GM12878 (cell line): ENCODE measurements around the gene SYK. TPM values are rescaled to one million over a fixed set of nuclear protein-coding genes. Genes with fewer than 3 reads are reported as not detected.

Experiments
- ATAC-seq: fragments of 200-7000 bp; cut with Tn5 transposase; 3 replicates; pipeline ENCODE4 v1.9.1; 2020; ENCODE audit warnings: mild to moderate bottlenecking, moderate library complexity
- BruUV-seq: library from RNA; stranded (reverse); fragments of 400-500 nt; replicated peaks from 2 replicates; lab custom pipeline; 2021; lab: Mats Ljungman, UMichigan
- CTCF ChIA-PET: fragments of 300-600 bp; sonication (Branson Sonifier 250); formaldehyde crosslinking; extraction: SDS; loops from one replicate; lab custom pipeline; 2021; ENCODE audit warnings: inconsistent platforms; lab: Yijun Ruan, JAX
- POLR2A ChIA-PET: fragments of 350-600 bp; formaldehyde crosslinking; extraction: SDS; loops from one replicate; lab custom pipeline; 2021; ENCODE audit warnings: inconsistent platforms; lab: Charles Lee
- RAD21 ChIA-PET: fragments of 300-600 bp; sonication (Branson Sonifier 250); formaldehyde crosslinking; loops from one replicate; lab custom pipeline; 2023; ENCODE audit warnings: antibody characterized with exemption; ENCODE audit not compliant: unreplicated experiment; lab: Charles Lee
- SMC1A ChIA-PET: fragments of 300-600 bp; sonication (Branson Sonifier 250); formaldehyde crosslinking; loops from one replicate; lab custom pipeline; 2023; ENCODE audit not compliant: unreplicated experiment, uncharacterized antibody; lab: Charles Lee
- DNase-seq: peaks from one replicate; pipeline ENCODE4 v3.0.0-alpha.2; 2011; ENCODE audit warnings: low read depth, low spot score
- FAIRE-seq: peaks from 3 replicates; lab custom pipeline; 2011; peaks lifted over from hg19 to GRCh38; lab: Jason Lieb, UNC
- H2AFZ ChIP-seq: 2 replicates; pipeline ENCODE4 v1.6.0; 2011; ENCODE audit warnings: low read depth, low read length, control low read depth; ENCODE audit not compliant: control insufficient read depth
- H3K27ac ChIP-seq: 2 replicates; pipeline ENCODE4 v1.5.1; 2011; ENCODE audit warnings: control low read depth; ENCODE audit not compliant: control insufficient read depth, insufficient read depth
- H3K27me3 ChIP-seq, 2 experiments: replicated peaks in 1 of 2; 2 replicates each; pipeline versions ENCODE4 v1.6.0 to v1.6.1; 2011; ENCODE audit warnings: low read length in 1 of 2; ENCODE audit not compliant: control insufficient read depth in 2 of 2, insufficient read depth in 2 of 2
- H3K36me3 ChIP-seq, 2 experiments: 2 replicates each; pipeline ENCODE4 v1.5.1; 2011; ENCODE audit warnings: low read length in 1 of 2; ENCODE audit not compliant: control insufficient read depth in 2 of 2, insufficient read depth in 2 of 2
- H3K4me1 ChIP-seq: 2 replicates; pipeline ENCODE4 v1.6.1; 2011; ENCODE audit warnings: mild to moderate bottlenecking, low read length, moderate library complexity, mixed read lengths; ENCODE audit not compliant: control insufficient read depth, insufficient read depth
- H3K4me2 ChIP-seq: 2 replicates; pipeline ENCODE4 v1.6.0; 2011; ENCODE audit warnings: control low read depth; ENCODE audit not compliant: control insufficient read depth, insufficient read depth
- H3K4me3 ChIP-seq: fragments of 200-600 bp; sonication (generic); 2 replicates; pipeline ENCODE4 v1.5.1; 2016
- H3K79me2 ChIP-seq: 2 replicates; pipeline ENCODE4 v1.6.0; 2011; ENCODE audit warnings: low read length; ENCODE audit not compliant: control insufficient read depth, insufficient read depth
- H3K9ac ChIP-seq: 2 replicates; pipeline ENCODE4 v1.8.0; 2011; ENCODE audit warnings: low read length, control low read depth, mixed read lengths; ENCODE audit not compliant: control insufficient read depth, insufficient read depth
- H3K9me3 ChIP-seq: replicated peaks from 3 replicates; pipeline ENCODE4 v1.5.1; 2011; ENCODE audit warnings: mild to moderate bottlenecking, low read length; ENCODE audit not compliant: control insufficient read depth, insufficient read depth
- H4K20me1 ChIP-seq: 2 replicates; pipeline ENCODE4 v1.6.0; 2011; ENCODE audit not compliant: control insufficient read depth, insufficient read depth
- BCL11A ChIP-seq: IDR thresholded peaks from 2 replicates; pipeline ENCODE4 v1.6.1; 2011; ENCODE audit warnings: low read depth, low read length
- CREM ChIP-seq: IDR thresholded peaks from 2 replicates; pipeline ENCODE4 v1.6.1; 2014; ENCODE audit warnings: antibody characterized with exemption, low read depth
- E2F4 ChIP-seq: IDR thresholded peaks from 2 replicates; pipeline ENCODE4 v1.6.1; 2012; ENCODE audit warnings: low read depth, low read length, improper control_type of control experiment
- EZH2 ChIP-seq: IDR thresholded peaks from 2 replicates; pipeline ENCODE4 v1.6.1; 2012; ENCODE audit warnings: low read depth, mild to moderate bottlenecking, control low read depth, inconsistent platforms, low read length, borderline replicate concordance; ENCODE audit not compliant: control insufficient read depth
- GATAD2B ChIP-seq: fragments of 450-650 bp; conservative IDR thresholded peaks from 2 replicates; pipeline ENCODE4 v1.6.1; 2017; ENCODE audit warnings: low read depth, mild to moderate bottlenecking, moderate library complexity
- JUND ChIP-seq: IDR thresholded peaks from 2 replicates; pipeline ENCODE4 v1.6.1; 2012; ENCODE audit warnings: low read depth, mild to moderate bottlenecking, low read length, improper control_type of control experiment, moderate library complexity
- MEF2A ChIP-seq: IDR thresholded peaks from 2 replicates; pipeline ENCODE4 v1.6.1; 2011; ENCODE audit warnings: low read depth, mild to moderate bottlenecking, low read length, moderate library complexity; ENCODE audit not compliant: insufficient read depth
- MEF2B ChIP-seq: fragments of 450-650 bp; IDR thresholded peaks from 2 replicates; pipeline ENCODE4 v1.6.1; 2018; ENCODE audit warnings: mild to moderate bottlenecking, moderate library complexity; ENCODE audit not compliant: partially characterized antibody, poor library complexity, severe bottlenecking
- SIX5 ChIP-seq: IDR thresholded peaks from 2 replicates; pipeline ENCODE4 v1.6.1; 2011; ENCODE audit warnings: mild to moderate bottlenecking, low read depth, low read length, moderate library complexity; ENCODE audit not compliant: severe bottlenecking
- ZNF24 ChIP-seq: fragments of 450-650 bp; IDR thresholded peaks from 2 replicates; pipeline ENCODE4 v1.6.1; 2017; ENCODE audit warnings: antibody characterized with exemption, mild to moderate bottlenecking
- ZZZ3 ChIP-seq: IDR thresholded peaks from 2 replicates; pipeline ENCODE4 v1.6.1; 2011; ENCODE audit warnings: low read depth; ENCODE audit not compliant: control insufficient read depth, insufficient read length
- WGBS: methylation state at CpG from one replicate; pipeline ENCODE4 v1.1.6; 2016; ENCODE audit warnings: low lambda C conversion rate; ENCODE audit not compliant: insufficient replicate concordance, insufficient coverage; ENCODE audit errors: missing lambda C conversion rate; 5-methylcytosine and 5-hydroxymethylcytosine counted together
- in situ Hi-C: fragments of 300-500 bp; cut with MboI; formaldehyde crosslinking; loops from 9 replicates; pipeline ENCODE4 v1.14.3; 2018; ENCODE audit warnings: mixed read lengths
- intact Hi-C: fragments of 100-400 bp; cut with micrococcal nuclease; formaldehyde crosslinking; loops from one replicate; pipeline ENCODE4 v1.14.2; 2022; ENCODE audit not compliant: unreplicated experiment
- polyA plus RNA-seq, 11 experiments: library from polyadenylated mRNA; depleted of rRNA in 4 of 11; unstranded in 6 of 11; stranded (reverse) in 5 of 11; fragments of >200 nt; fragmentation: Nextera tagmentation in 4 of 11; fragmentation: Illumina TruSeq in 1 of 11; extraction: Ambion mirVana in 4 of 11; extraction: Trizol in 1 of 11; gene quantifications; 1 replicate in 1 of 11; 2 replicates in 10 of 11; pipeline versions ENCODE4 v1.2.1 to v1.2.3, GENCODE V29; 2011 to 2016; ENCODE audit warnings: inconsistent platforms in 2 of 11, missing spikeins in 2 of 11, low read depth in 1 of 11
- total RNA-seq, 4 experiments: library from RNA; depleted of rRNA in 3 of 4; stranded (reverse); fragments of >200 nt in 3 of 4; fragmentation: Illumina TruSeq in 1 of 4; extraction: Trizol in 1 of 4; gene quantifications; 2 replicates each; pipeline versions ENCODE4 v1.2.1 to v1.2.3, GENCODE V29; 2013 to 2021
- TF ChIP-seq, protein P1 (sequence below): fragments of 450-650 bp; IDR thresholded peaks from 2 replicates; pipeline ENCODE4 v1.6.1; 2016; ENCODE audit warnings: mild to moderate bottlenecking, moderate library complexity, borderline replicate concordance

Gene SYK
- total and polyA plus RNA-seq, 10 of the 15 experiments (the other 5 are each of a cell fraction or from before 2014, with no cell fraction given), result 6.5 to 135 (median 68.8) TPM

GRCh38 chr9:90847971-90848370, 46.4 kb downstream of the SYK start:
- Histone ChIP-seq H3K27ac (no peak overlapping the region), H3K4me1 (peaks cover 2% of the 10 kb centered on the region; the same call in 1 of the 2 replicates), H2AFZ (no peak overlapping the region), H3K27me3 (no peaks in the 10 kb centered on the region), H3K9me3 (no peaks in the 10 kb centered on the region), H3K9ac (no peak overlapping the region), H3K4me2 (no peak overlapping the region), H3K4me3 (no peak overlapping the region), H4K20me1 (no peaks in the 10 kb centered on the region), H3K79me2 (no peaks in the 10 kb centered on the region), H3K36me3 (peaks cover 17 to 38% of the 10 kb centered on the region in 2 experiments; a peak in 3 of 4 replicates)
- ChIA-PET SMC1A (interaction anchor here (1.3 kb wide), 1 partner anchor 9 kb away, joined by 3 read pairs; no protein-coding TSS in a partner anchor), RAD21 (no interaction called here), POLR2A (no interaction called here), CTCF (no interaction called here)
- WGBS, result 75% methylated on average over 5 of the region's 5 CpGs
- no peak for TF ChIP-seq EZH2
- TF ChIP-seq BCL11A, result no peak
- no peak for TF ChIP-seq CREM
- TF ChIP-seq E2F4, result no peak
- TF ChIP-seq GATAD2B, result no peak
- TF ChIP-seq ZZZ3, result no peak
- TF ChIP-seq MEF2B, result no peak
- TF ChIP-seq JUND, result no peak
- no peak for TF ChIP-seq ZNF24
- no peak for TF ChIP-seq MEF2A
- no peak for TF ChIP-seq SIX5
- TF ChIP-seq, protein P1, sequence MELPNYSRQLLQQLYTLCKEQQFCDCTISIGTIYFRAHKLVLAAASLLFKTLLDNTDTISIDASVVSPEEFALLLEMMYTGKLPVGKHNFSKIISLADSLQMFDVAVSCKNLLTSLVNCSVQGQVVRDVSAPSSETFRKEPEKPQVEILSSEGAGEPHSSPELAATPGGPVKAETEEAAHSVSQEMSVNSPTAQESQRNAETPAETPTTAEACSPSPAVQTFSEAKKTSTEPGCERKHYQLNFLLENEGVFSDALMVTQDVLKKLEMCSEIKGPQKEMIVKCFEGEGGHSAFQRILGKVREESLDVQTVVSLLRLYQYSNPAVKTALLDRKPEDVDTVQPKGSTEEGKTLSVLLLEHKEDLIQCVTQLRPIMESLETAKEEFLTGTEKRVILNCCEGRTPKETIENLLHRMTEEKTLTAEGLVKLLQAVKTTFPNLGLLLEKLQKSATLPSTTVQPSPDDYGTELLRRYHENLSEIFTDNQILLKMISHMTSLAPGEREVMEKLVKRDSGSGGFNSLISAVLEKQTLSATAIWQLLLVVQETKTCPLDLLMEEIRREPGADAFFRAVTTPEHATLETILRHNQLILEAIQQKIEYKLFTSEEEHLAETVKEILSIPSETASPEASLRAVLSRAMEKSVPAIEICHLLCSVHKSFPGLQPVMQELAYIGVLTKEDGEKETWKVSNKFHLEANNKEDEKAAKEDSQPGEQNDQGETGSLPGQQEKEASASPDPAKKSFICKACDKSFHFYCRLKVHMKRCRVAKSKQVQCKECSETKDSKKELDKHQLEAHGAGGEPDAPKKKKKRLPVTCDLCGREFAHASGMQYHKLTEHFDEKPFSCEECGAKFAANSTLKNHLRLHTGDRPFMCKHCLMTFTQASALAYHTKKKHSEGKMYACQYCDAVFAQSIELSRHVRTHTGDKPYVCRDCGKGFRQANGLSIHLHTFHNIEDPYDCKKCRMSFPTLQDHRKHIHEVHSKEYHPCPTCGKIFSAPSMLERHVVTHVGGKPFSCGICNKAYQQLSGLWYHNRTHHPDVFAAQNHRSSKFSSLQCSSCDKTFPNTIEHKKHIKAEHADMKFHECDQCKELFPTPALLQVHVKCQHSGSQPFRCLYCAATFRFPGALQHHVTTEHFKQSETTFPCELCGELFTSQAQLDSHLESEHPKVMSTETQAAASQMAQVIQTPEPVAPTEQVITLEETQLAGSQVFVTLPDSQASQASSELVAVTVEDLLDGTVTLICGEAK, result no peak
- intact Hi-C loops (no loop called here), in situ Hi-C loops (no loop called here)
- ATAC-seq (no peak), DNase-seq (no peak), FAIRE-seq (no peak)
- no TSS peak for BruUV-seq
